ENCODE data around the gene PDCD11. TPM values are rescaled to one million over a fixed set of nuclear protein-coding genes. Genes with fewer than 3 reads are reported as not detected.

PDCD11 gene
- total RNA-seq, 1 donor from 2014 or later = 73.2 TPM

DNA sequence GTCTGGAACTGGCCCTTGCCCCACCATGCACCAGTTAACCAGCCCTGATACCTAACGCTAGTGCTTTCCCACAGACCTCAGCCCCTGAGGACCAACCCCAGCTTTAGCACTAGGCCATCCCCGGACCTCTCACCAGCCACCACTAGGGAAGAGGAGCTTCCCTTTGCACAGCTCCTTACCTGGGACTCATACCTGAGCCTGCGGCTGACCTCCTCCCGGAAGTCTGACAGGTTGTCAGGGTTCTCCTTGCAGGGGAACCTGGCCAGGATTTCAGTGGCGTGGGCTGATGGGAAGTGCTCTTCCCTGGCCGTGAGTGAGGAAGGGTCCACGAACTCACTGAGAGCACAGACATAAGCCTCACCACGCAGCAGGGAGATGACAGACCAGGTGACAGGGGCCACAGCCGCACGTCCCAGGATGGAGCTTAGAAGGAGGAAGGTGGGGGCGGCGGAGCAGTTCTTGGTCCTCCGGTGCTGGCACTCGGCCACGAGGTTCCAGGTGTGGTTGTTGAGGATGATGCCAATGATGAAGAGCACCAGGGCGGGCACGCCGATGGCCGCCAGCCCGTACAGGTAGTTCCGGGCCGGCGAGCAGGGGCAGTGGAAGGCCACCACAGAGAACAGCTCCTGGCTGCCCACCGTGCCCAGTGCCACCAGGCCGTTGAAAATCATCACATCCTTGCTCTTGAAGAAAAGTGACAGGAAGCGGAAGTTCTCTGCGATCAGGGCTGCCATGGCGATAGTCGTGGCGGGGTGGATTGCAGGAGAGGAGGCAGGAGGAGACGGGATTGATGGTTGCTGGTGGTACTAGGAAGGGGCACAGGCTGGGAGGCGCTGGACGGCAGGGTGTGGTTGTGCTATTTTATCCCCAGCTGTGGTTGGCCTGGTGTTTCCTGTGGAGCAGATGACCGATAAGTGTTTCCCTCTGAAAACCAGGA, 53.0 kb downstream of the PDCD11 start:
- Mint-ChIP-seq H3K27ac (ENCODE audit: unreplicated experiment) (no peak overlapping the region), H3K4me3 (ENCODE audit: unreplicated experiment) (no peak overlapping the region), H3K9me3 (ENCODE audit: unreplicated experiment) (peaks cover 8% of the 10 kb centered on the region), H3K27me3 (ENCODE audit: unreplicated experiment) (peaks cover 2% of the 10 kb centered on the region), H3K4me1 (ENCODE audit: low read depth, unreplicated experiment) (peaks cover 10% of the 10 kb centered on the region), H3K36me3 (ENCODE audit: unreplicated experiment) (peaks cover 11% of the 10 kb centered on the region)
- no peak for DNase-seq
- TF ChIP-seq, protein P1, sequence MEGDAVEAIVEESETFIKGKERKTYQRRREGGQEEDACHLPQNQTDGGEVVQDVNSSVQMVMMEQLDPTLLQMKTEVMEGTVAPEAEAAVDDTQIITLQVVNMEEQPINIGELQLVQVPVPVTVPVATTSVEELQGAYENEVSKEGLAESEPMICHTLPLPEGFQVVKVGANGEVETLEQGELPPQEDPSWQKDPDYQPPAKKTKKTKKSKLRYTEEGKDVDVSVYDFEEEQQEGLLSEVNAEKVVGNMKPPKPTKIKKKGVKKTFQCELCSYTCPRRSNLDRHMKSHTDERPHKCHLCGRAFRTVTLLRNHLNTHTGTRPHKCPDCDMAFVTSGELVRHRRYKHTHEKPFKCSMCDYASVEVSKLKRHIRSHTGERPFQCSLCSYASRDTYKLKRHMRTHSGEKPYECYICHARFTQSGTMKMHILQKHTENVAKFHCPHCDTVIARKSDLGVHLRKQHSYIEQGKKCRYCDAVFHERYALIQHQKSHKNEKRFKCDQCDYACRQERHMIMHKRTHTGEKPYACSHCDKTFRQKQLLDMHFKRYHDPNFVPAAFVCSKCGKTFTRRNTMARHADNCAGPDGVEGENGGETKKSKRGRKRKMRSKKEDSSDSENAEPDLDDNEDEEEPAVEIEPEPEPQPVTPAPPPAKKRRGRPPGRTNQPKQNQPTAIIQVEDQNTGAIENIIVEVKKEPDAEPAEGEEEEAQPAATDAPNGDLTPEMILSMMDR (IDR thresholded peaks at IDR 0.05; ENCODE audit: partially characterized antibody, unreplicated experiment) = no peak

DNA sequence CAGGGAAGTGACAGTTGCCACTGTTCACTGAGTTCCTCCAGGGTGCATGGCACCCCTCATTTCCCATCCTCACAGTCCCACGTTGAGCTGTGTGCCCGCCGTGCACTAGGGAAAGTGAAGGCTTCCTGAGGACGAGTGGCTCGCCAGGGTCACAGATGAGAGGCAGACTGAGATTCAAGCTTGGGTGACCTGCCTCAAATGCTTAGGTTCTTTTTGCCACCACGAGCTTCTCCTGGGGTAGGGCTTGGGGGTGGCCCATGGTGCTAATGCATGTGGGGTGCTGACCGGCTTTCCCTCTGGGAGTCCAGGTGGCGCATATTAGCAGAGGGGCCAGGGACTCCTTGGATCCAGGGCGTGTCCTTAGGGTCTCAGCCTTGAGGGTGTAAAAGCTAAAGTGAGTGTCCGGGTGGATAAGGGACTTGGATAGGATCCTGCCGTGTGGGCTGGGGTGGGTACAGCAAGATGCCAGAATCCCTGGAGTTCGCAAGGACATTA, 53.8 kb downstream of the PDCD11 start:
- DNase-seq = no peak
- TF ChIP-seq, protein P1 (IDR thresholded peaks at IDR 0.05; ENCODE audit: partially characterized antibody, unreplicated experiment) = no peak

DNA sequence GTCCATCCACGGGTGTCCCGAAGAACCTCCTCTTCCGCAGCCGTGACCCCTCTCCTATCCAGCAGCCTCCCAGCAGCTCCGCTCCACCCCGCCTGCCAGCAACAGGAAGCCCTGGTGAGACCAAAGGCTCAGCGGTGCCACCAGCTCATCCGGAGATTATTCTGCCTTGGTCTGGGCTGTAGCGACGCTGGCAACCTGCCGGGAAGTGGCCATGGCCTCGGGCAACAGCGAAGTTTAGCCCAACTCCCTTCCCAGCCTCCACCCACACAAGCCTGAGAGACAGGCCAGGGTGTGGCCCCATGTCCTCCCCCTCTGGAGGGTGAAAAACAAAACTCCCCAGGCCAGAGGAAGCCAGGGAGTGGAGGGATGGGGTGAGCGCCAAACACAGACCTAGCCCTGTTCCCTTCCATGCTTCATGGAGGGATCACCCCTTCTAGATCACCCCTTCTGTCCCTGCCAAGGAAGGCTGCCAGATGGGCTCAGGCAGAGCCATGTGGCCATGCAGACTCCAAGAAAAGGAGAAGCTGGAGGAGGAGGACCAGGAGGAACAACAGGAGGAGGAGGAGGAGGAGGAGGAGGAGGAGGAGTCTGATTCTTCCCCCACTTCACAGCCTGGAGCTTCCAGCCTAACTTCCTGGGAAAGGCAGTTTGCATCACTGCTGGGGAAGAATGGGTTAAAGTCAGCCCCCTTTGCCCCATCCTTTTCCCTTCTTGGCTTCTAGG, 54.8 kb downstream of the PDCD11 start:
- TF ChIP-seq, protein P1 (IDR thresholded peaks at IDR 0.05; ENCODE audit: partially characterized antibody, unreplicated experiment) = no peak
- H3K36me3 Mint-ChIP-seq (ENCODE audit: unreplicated experiment) = peaks cover 11% of the 10 kb centered on the region
- DNase-seq = no peak
- H3K4me1 Mint-ChIP-seq (ENCODE audit: low read depth, unreplicated experiment) = peaks cover 10% of the 10 kb centered on the region
- H3K27me3 Mint-ChIP-seq (ENCODE audit: unreplicated experiment) = peaks cover 2% of the 10 kb centered on the region
- H3K4me3 Mint-ChIP-seq (ENCODE audit: unreplicated experiment) = no peak overlapping the region
- peaks cover 8% of the 10 kb centered on the region for H3K9me3 Mint-ChIP-seq (ENCODE audit: unreplicated experiment)
- no peak overlapping the region for H3K27ac Mint-ChIP-seq (ENCODE audit: unreplicated experiment)

More for the DNA sequence above, 53.8 kb downstream of the PDCD11 start:
- peaks cover 2% of the 10 kb centered on the region for H3K27me3 Mint-ChIP-seq (ENCODE audit: unreplicated experiment)
- H3K9me3 Mint-ChIP-seq (ENCODE audit: unreplicated experiment) = peaks cover 8% of the 10 kb centered on the region
- no peak overlapping the region for H3K4me3 Mint-ChIP-seq (ENCODE audit: unreplicated experiment)
- no peak overlapping the region for H3K27ac Mint-ChIP-seq (ENCODE audit: unreplicated experiment)
- H3K4me1 Mint-ChIP-seq (ENCODE audit: low read depth, unreplicated experiment) = peaks cover 10% of the 10 kb centered on the region
- peaks cover 11% of the 10 kb centered on the region for H3K36me3 Mint-ChIP-seq (ENCODE audit: unreplicated experiment)

DNA sequence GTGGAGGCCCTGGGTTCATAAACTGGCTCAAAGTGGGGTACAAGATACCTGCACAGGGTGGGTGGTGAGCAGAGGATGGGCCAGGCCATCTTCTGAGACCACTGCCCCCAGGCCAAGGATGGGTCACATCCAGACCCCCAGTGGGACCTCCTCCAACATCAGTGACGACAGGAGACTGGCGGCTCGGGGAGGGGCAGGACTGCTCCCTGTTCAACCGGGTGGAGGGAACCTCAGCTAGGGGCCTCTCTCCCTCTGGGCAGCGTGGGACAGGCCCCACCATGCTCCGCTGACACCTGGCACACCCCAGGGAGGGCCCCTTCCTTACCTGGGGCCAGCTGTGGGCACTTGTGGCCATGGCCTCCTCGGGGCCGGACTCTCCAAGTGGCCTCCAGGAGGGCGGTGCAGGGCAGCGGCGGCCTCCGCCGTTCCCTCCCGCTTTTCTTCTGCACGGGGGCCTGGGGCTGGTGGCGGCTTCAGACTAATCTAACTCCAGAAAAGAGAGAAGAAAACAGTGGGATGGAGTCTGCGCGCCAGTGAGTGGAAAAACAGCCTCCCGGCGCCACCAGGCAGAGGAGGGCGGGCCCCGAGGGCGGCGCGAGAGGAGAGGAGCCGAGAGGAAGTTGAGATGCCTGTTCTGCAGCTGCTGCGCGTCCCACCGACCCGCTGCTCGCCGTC, 55.5 kb downstream of the PDCD11 start, which contains the start of gene CALHM2:
Gene CALHM2, minus strand, starts transcription at position 540 of the 675 bp plus-strand sequence. CDS start 2,429 bp downstream, outside the sequence.
- Mint-ChIP-seq H3K27me3 (ENCODE audit: unreplicated experiment) (peaks cover 2% of the 10 kb centered on the region), H3K36me3 (ENCODE audit: unreplicated experiment) (peaks cover 11% of the 10 kb centered on the region), H3K9me3 (ENCODE audit: unreplicated experiment) (peaks cover 8% of the 10 kb centered on the region), H3K27ac (ENCODE audit: unreplicated experiment) (no peak within 1 kb of the TSS), H3K4me3 (ENCODE audit: unreplicated experiment) (peak within 1 kb of the TSS; percentile 34), H3K4me1 (ENCODE audit: low read depth, unreplicated experiment) (peaks cover 10% of the 10 kb centered on the region)
- DNase-seq = peak; percentile 57
- TF ChIP-seq, protein P1 (IDR thresholded peaks at IDR 0.05; ENCODE audit: partially characterized antibody, unreplicated experiment) = no peak
